Body of pancreas (tissue), 4 donors: Measurements from ENCODE around the gene NEDD4L. TPM values are rescaled to one million over a fixed set of nuclear protein-coding genes. Genes with fewer than 3 reads are reported as not detected.

Experiments used
- ATAC-seq: fragments of 150-250 bp; one replicate; pipeline ENCODE4 v1.9.1; 2016
- DNase-seq, 4 donors: peaks; one replicate each; pipeline ENCODE4 v3.0.0-alpha.2; 2019
- H3K27ac ChIP-seq, 4 donors: fragments of 200-600 bp; sonication (generic); 1 replicate in 3 of 4; 2 replicates in 1 of 4; pipeline versions ENCODE4 v1.5.1 to v1.6.1; 2016 to 2019; ENCODE audit warnings: mild to moderate bottlenecking in 1 of 4, mixed read lengths in 1 of 4, moderate library complexity in 1 of 4
- H3K27me3 ChIP-seq, 2 donors: fragments of 200-600 bp; sonication (generic); one replicate each; pipeline ENCODE4 v1.6.0; 2016; ENCODE audit warnings: mild to moderate bottlenecking in 1 of 2
- H3K36me3 ChIP-seq, 2 donors: fragments of 200-600 bp; sonication (generic); replicated peaks in 1 of 2; 2 replicates each; pipeline ENCODE4 v1.5.1; 2016; ENCODE audit warnings: low read depth in 2 of 2; ENCODE audit not compliant: insufficient read depth in 1 of 2
- H3K4me1 ChIP-seq: fragments of 200-600 bp; sonication (generic); one replicate; pipeline ENCODE4 v1.6.0; 2016
- H3K4me3 ChIP-seq, 2 donors: fragments of 200-600 bp; sonication (generic); 1 replicate in 1 of 2; 2 replicates in 1 of 2; pipeline ENCODE4 v1.5.1; 2016 to 2019
- H3K9me3 ChIP-seq, 3 donors: fragments of 200-600 bp; sonication (generic); 1 replicate in 2 of 3; 2 replicates in 1 of 3; pipeline ENCODE4 v1.5.1; 2016
- CTCF ChIP-seq, 7 experiments: fragments of 450-650 bp in 4 of 7; fragments of 200-600 bp in 3 of 7; sonication (generic) in 3 of 7; IDR thresholded peaks; one replicate each; pipeline ENCODE4 v1.5.1; 2016 to 2019; ENCODE audit warnings: antibody characterized with exemption in 7 of 7
- POLR2A ChIP-seq, 3 donors: fragments of 450-650 bp; IDR thresholded peaks; one replicate each; pipeline ENCODE4 v1.6.1; 2016; ENCODE audit warnings: antibody characterized with exemption in 3 of 3, mild to moderate bottlenecking in 2 of 3
- WGBS, 2 donors: methylation state at CpG; one replicate each; pipeline ENCODE4 v1.1.5; 2017; 5-methylcytosine and 5-hydroxymethylcytosine counted together
- intact Hi-C: fragments of 100-400 bp; cut with DNase I; formaldehyde crosslinking; loops from one replicate; pipeline ENCODE4 v1.15.1; 2023
- total RNA-seq, 2 donors: library from RNA; depleted of rRNA; stranded (reverse); fragments of >200 nt; gene quantifications; one replicate each; pipeline ENCODE4 v1.1.0, GENCODE V29; 2016

NEDD4L gene
- total RNA-seq, 2 donors from 2014 or later: 105 to 108 TPM

GRCh38 chr18:58232668-58233067 lies 188.6 kb downstream of the NEDD4L start:
- no peaks in the 10 kb centered on the region for H3K36me3 ChIP-seq
- TF ChIP-seq CTCF (IDR thresholded peaks at IDR 0.05): no peak
- TF ChIP-seq POLR2A (IDR thresholded peaks at IDR 0.05): no peak
- intact Hi-C loops: loop anchor here (10.0 kb wide), 1 partner anchor 72 kb away; no protein-coding TSS in a partner anchor
- H3K4me3 ChIP-seq: no peak overlapping the region
- H3K27me3 ChIP-seq: no peaks in the 10 kb centered on the region
- no peaks in the 10 kb centered on the region for H3K9me3 ChIP-seq
- WGBS, 2 donors: 7 to 19% methylated on average over 5 of the region's 5 CpGs
- peaks cover 78% of the 10 kb centered on the region for H3K4me1 ChIP-seq
- peak overlapping the region in 3 of 4 donors; percentile 80 to 83 (median 80) for H3K27ac ChIP-seq
- ATAC-seq: no peak
- no peak for DNase-seq

GRCh38 chr18:58234359-58234741 lies 190.3 kb downstream of the NEDD4L start:
- intact Hi-C loops: loop anchor here (10.0 kb wide), 1 partner anchor 70 kb away; no protein-coding TSS in a partner anchor
- ATAC-seq (no peak), DNase-seq (no peak)
- Histone ChIP-seq H3K27me3 (no peaks in the 10 kb centered on the region), H3K9me3 (no peaks in the 10 kb centered on the region), H3K27ac (peak overlapping the region; percentile 32 to 83 (median 70)), H3K36me3 (no peaks in the 10 kb centered on the region), H3K4me3 (no peak overlapping the region), H3K4me1 (peaks cover 65% of the 10 kb centered on the region)
- 55 to 61% methylated on average over 2 of the region's 2 CpGs for WGBS, 2 donors
- TF ChIP-seq POLR2A (IDR thresholded peaks at IDR 0.05) (no peak), CTCF (IDR thresholded peaks at IDR 0.05) (no peak)

GRCh38 chr18:58235001-58235436 lies 191.0 kb downstream of the NEDD4L start:
- Histone ChIP-seq H3K27me3 (no peaks in the 10 kb centered on the region), H3K36me3 (no peaks in the 10 kb centered on the region), H3K9me3 (no peaks in the 10 kb centered on the region), H3K4me1 (peaks cover 65% of the 10 kb centered on the region), H3K4me3 (no peak overlapping the region), H3K27ac (peak overlapping the region; percentile 32 to 83 (median 70))
- no peak for TF ChIP-seq CTCF (IDR thresholded peaks at IDR 0.05)
- TF ChIP-seq POLR2A (IDR thresholded peaks at IDR 0.05): no peak
- 36 to 41% methylated on average over 9 of the region's 9 CpGs for WGBS, 2 donors
- ATAC-seq (no peak), DNase-seq (peak in 1 of 4 donors; percentile 52)
- intact Hi-C loops: loop anchor here (10.0 kb wide), 1 partner anchor 70 kb away; no protein-coding TSS in a partner anchor

GRCh38 chr18:58239879-58240278 lies 195.9 kb downstream of the NEDD4L start:
- Histone ChIP-seq H3K4me3 (no peak overlapping the region), H3K9me3 (no peaks in the 10 kb centered on the region), H3K27ac (peak overlapping the region in 3 of 4 donors; percentile 3 to 43 (median 31)), H3K36me3 (no peaks in the 10 kb centered on the region), H3K4me1 (peaks cover 50% of the 10 kb centered on the region), H3K27me3 (no peaks in the 10 kb centered on the region)
- ATAC-seq (peak; percentile 43), DNase-seq (no peak)
- no peak for TF ChIP-seq CTCF (IDR thresholded peaks at IDR 0.05)
- TF ChIP-seq POLR2A (IDR thresholded peaks at IDR 0.05): no peak
- intact Hi-C loops: loop anchor here (10.0 kb wide), 1 partner anchor 65 kb away; no protein-coding TSS in a partner anchor
- 50 to 59% methylated on average over 1 of the region's 1 CpG for WGBS, 2 donors
